ENCODE data around the gene TAF11.

The TAF11 gene

DNA sequence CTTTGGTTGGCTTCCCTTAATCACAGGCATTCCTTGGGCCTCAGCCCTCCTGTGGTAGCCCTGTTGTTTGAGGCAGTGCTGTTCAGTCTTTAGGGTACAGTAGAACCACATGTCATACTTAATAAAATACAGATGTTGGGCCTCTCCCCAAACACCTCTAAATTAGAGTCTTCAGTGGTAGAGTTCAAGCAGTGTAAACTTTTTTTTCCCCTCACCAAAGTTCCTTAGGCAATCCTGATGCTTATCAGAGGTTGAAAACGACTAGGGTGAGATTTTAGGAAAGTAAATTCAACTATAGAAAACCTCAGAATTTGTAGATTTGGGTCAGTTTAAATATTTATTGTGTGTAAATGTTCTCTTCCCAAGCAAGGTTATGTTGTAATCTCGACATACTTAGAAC is 51.4 kb downstream of the TAF11 start:
- H3K4me3 Mint-ChIP-seq, result no peak overlapping the region
- ATAC-seq (replicated peaks) (no peak), DNase-seq (no peak)
- H3K36me3 Mint-ChIP-seq (ENCODE audit: insufficient read depth), result peaks cover 20% of the 10 kb centered on the region
- no peaks in the 10 kb centered on the region for H3K9me3 Mint-ChIP-seq
- no peaks in the 10 kb centered on the region for H3K4me1 Mint-ChIP-seq (ENCODE audit: low read depth in 2 of 2)
- H3K27me3 Mint-ChIP-seq, result no peaks in the 10 kb centered on the region
- no peak overlapping the region for H3K27ac Mint-ChIP-seq

DNA sequence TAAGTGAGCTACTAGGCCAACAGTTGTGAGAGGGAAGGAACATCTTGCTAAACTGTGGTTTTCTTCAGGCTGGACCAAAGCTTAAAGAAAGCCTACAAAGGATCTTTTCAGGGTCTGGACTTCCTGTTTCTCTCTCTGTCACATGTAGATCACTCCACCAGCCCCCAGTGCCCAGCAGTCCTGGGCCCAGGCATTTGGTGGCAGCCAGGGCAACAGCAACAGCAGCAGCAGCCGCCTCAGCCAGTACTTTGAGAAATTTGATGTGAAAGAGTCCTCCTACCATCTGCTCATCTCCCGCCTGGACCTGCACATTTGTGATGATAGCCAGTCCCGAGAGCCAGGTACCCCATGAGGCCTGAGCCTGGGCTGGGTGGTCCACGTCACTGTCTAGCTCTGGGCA is 51.8 kb downstream of the TAF11 start:
- Mint-ChIP-seq H3K9me3 (no peaks in the 10 kb centered on the region), H3K27ac (no peak overlapping the region), H3K36me3 (ENCODE audit: insufficient read depth) (peaks cover 17% of the 10 kb centered on the region), H3K4me1 (ENCODE audit: low read depth in 2 of 2) (no peaks in the 10 kb centered on the region), H3K27me3 (no peaks in the 10 kb centered on the region), H3K4me3 (no peak overlapping the region)
- DNase-seq (no peak), ATAC-seq (replicated peaks) (no peak)

DNA sequence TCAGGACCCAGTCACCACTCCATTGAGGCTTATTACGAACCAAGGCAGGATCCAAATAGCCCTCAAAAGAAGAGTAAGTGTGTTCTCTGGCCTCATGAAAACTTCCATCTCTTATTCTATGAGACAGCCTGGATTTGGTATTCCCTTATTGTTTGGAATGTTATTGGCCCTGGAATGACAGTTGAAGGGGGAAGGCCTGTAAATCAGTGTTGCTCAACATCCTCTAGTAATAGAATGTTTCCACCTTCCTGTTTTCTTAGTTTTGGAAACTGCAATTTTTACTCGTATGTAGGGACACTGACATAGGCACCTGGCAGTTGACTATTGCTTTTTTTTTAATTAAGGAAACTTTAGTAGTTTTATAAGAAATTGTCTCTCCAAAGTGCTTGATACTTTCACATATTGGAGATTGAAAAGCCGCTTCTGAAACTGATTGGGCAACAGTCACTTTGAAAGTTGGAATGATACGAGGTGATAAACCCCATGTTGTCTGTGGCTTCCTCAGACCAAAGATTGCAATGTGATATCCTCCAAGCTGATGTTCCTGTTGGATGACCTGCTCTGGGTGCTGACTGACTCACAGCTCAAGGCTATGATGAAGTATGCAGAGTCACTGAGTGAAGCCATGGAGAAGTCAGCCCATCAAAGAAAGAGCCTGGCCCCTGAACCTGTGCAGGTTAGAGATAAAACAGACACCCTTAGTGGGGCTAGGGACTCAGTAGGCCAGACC is 52.9 kb downstream of the TAF11 start:
- Mint-ChIP-seq H3K36me3 (ENCODE audit: insufficient read depth) (peaks cover 17% of the 10 kb centered on the region), H3K4me3 (no peak overlapping the region), H3K4me1 (ENCODE audit: low read depth in 2 of 2) (no peaks in the 10 kb centered on the region), H3K9me3 (no peaks in the 10 kb centered on the region), H3K27ac (no peak overlapping the region), H3K27me3 (no peaks in the 10 kb centered on the region)
- DNase-seq (no peak), ATAC-seq (replicated peaks) (no peak)

DNA sequence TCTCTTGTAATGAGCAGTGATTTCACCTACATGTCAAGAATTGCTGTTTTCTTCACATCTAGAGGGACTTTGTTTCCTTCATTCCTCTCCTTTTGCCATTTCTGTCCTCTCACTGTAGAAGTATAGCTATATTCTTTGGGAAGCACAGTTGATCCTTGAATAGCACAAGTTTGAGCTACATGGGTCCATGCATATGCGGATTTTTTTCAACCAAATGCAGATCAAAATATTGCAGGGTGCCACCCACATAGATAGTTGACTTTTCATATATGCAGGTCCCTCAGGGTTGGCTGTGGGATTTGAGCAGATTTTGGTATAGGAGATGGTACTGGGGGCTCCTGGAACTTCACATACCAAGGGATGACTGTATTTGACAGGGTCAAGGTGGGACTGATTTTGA is 54.9 kb downstream of the TAF11 start:
- Mint-ChIP-seq H3K9me3 (no peaks in the 10 kb centered on the region), H3K27ac (no peak overlapping the region), H3K36me3 (ENCODE audit: insufficient read depth) (peaks cover 31% of the 10 kb centered on the region)

DNA sequence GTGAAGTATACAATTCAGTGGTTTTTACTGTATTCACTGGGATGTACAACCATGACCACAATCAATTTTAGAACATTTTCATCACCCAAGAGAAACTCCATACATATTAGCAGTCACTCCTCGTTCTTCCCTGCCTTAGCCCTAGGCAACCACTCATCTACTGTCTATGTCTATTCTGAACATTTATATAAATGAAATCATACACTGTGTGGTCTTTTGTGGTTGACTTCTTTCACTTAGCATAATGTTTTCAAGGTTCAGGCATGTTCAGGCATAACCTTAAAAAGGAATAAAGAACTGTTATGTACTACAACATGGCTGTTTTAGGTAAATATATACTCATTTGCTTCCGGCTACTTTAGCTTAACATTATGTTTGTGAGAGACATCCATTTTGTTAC is 58.7 kb downstream of the TAF11 start:
- Mint-ChIP-seq H3K27ac (no peak overlapping the region), H3K36me3 (ENCODE audit: insufficient read depth) (peaks cover 50% of the 10 kb centered on the region), H3K4me1 (ENCODE audit: low read depth in 2 of 2) (no peaks in the 10 kb centered on the region), H3K9me3 (no peaks in the 10 kb centered on the region), H3K4me3 (no peak overlapping the region), H3K27me3 (no peaks in the 10 kb centered on the region)
- DNase-seq (no peak), ATAC-seq (replicated peaks) (no peak)

More for the DNA sequence above, 54.9 kb downstream of the TAF11 start:
- no peak overlapping the region for H3K4me3 Mint-ChIP-seq
- H3K27me3 Mint-ChIP-seq, result no peaks in the 10 kb centered on the region
- ATAC-seq (replicated peaks) (no peak), DNase-seq (no peak)
- no peaks in the 10 kb centered on the region for H3K4me1 Mint-ChIP-seq (ENCODE audit: low read depth in 2 of 2)
